ENCODE data around the gene ITPRIPL2. TPM values are rescaled to one million over a fixed set of nuclear protein-coding genes. Genes with fewer than 3 reads are reported as not detected.

ITPRIPL2 gene
- total RNA-seq, 1 donor from 2014 or later, result 28.8 TPM

DNA sequence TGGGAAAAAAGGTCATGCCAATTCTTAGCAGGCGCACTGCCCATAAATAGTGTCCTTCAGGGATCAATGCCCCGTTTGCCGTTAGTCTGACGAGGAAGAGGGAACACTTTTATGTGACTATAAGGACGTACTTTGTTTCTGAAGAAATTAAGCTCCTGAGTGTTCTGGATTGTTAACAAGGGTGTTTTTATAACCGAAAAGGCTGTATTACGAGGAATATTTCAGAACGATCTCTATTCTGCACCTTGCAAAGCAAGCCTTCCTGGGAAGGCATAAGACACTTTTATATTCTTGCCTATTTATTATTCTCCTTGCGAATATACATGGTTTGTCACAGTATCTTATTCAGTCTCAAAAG is 29.8 kb downstream of the ITPRIPL2 start:
- DNase-seq, result no peak

DNA sequence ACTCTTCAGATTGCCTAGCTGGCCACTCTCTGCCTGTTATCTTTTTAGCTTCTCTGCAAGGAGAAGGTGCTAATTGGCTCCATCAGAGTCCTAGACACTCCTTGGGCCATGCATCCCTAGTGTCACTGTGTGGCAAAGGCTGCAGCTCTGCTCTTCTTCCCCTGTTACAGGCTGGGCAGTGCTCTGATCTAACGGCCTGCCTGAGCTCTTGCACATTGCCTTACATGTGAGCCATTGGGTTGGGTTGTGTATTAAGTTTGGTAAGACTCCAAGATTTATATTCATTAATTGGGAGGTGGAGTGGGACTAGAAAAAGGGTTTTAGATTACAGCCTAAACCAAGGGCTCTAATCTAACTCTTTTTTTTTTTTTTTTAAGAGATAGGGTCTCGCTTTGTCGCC is 31.2 kb downstream of the ITPRIPL2 start:
- DNase-seq, result no peak

- no peak for DNase-seq
Observed at GRCh38 chr16:19147126-19147525, 33.4 kb downstream of the ITPRIPL2 start.

GRCh38 chr16:19147627-19148026 is 33.9 kb downstream of the ITPRIPL2 start:
- no peak for DNase-seq

- no peak for DNase-seq
Observed at GRCh38 chr16:19148189-19148588, 34.4 kb downstream of the ITPRIPL2 start.

DNA sequence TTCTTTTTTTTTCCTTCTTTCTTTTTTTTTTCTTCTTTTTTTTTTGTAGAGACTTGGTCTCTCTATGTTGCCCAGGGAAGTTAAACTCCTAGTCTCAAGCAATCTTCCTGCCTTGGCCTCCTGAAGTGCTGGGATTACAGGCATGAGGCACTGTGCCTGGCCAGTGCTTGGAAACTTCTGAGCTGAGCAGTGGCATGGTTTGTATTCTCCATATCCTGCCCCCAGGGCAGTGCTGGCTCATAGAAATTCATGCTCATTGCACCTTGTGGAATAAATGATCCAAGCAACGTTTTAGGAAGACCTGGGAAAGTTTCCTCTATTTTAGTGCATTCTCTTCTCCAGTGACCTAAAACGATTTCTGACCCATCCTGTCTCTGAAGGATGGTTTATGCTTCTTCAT is 37.5 kb downstream of the ITPRIPL2 start:
- DNase-seq, result no peak

DNA sequence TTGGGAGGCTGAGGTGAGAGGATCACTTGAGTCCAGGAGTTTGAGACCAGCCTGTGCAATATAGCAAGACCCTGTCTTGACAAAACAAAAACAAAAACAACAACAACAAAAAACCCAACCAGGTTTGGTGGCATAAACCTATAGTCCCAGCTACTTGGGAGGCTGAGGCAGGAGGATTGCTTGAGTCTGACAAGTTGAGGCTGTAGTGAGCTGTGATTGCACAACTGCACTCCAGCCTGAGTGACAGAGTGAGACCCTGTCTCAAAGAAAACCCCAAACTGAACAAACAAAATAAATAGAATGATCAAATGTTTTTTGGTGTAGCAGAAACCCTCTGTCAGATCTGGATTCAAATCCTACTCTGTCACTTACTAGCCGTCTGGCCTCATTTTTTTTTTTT is 38.3 kb downstream of the ITPRIPL2 start:
- DNase-seq, result no peak

DNA sequence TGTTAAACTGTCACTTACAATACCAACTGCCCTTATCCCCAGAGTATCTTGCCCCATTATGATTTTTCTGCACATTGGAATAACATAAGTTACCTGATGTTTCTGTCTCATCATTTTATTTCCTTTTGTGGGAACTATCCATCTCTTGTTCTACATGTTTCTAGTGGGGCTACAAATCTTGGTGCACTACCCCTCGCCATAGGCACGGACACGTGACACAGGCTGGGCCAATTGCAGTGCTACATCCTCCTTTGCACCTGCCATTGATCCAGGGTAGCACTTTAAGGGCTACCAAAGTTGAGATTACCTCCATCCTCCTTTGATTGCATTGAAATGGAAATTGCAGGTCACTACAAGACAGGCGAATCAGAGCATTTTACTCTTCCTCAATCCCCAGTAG is 40.1 kb downstream of the ITPRIPL2 start:
- no peak for DNase-seq

DNA sequence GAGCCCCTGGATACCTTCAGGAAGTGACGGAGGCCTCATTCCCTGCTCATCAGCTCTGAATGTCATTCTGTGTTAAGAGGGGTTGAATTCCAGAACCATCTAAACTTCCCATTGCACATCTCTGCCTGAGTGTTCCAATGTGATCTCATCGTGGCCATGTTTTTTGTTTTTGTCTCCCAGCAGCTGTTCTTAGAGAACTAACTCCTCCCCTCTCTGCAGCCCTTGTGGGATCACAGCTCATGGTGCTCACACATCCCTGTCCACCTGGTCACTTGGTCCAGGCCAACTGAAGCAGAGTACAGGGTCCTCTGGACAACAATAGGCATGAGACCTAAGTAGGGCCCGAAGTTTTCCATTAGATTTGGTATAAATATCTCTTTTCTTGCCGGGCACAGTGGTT is 48.3 kb downstream of the ITPRIPL2 start:
- DNase-seq, result no peak

GRCh38 chr16:19163215-19163614 is 49.5 kb downstream of the ITPRIPL2 start:
- no peak for DNase-seq

DNA sequence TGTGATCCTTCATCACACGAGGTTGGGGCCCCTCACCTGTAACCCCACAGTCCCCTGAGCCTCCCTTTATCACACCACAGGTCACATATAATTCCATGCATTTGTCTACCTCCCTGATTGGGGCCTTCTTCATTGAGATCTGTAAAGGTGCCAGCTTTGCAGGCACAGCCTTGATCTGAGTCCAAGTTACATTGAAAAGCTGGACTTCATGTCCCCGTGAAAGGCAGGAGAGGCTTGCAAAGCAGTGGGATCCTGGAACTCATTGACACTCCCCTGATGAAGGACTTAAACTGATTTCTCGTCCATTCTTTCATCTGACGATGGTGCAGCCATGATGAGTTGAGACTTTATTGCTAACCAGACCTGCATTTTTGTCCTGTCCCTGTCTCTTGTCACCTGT is 50.5 kb downstream of the ITPRIPL2 start:
- DNase-seq, result no peak

- DNase-seq, result no peak
Observed at GRCh38 chr16:19165101-19165500, 51.3 kb downstream of the ITPRIPL2 start.

GRCh38 chr16:19166500-19166899 is 52.7 kb downstream of the ITPRIPL2 start:
- DNase-seq, result no peak

DNA sequence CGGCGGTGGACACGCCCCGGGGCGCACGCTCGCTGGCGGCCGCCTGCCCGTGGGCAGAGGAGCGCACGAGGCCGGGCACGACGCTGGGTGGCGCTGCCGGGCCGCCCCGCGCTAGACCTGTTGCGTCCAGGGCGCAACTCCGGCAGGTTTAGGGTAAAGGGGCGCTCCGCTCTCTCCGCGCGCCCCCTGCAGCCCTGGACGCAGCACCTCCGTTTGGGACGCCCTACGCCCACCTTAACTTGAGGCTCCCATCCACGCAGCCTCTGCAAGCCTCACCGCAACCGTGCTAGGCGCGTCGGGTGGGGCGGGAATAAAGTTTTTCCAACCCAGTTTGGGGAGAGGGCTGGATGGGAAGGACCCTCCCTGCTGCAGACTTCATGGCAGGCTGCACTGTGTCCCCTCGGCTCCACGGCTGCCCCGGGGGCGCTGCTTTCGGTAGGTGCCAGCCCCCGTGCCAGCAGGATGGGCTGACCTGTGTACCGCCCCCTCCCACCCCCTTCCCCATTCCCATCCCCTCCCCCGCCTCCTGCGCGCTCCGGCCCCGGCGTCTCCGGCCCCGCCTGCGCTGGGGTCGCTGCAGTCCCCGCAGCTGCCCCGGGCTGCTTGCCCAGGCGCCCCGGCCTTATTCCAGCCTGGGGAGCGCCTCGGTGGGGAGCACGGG is 54.1 kb downstream of the ITPRIPL2 start, which contains the start of gene SYT17:
SYT17 (plus strand) TSS at position 531 of the 661 bp plus-strand sequence. CDS start 407 bp downstream, outside the sequence.
- DNase-seq, result no peak

- DNase-seq, result no peak
Observed at GRCh38 chr16:19168371-19169081, 54.8 kb downstream of the ITPRIPL2 start.

DNA sequence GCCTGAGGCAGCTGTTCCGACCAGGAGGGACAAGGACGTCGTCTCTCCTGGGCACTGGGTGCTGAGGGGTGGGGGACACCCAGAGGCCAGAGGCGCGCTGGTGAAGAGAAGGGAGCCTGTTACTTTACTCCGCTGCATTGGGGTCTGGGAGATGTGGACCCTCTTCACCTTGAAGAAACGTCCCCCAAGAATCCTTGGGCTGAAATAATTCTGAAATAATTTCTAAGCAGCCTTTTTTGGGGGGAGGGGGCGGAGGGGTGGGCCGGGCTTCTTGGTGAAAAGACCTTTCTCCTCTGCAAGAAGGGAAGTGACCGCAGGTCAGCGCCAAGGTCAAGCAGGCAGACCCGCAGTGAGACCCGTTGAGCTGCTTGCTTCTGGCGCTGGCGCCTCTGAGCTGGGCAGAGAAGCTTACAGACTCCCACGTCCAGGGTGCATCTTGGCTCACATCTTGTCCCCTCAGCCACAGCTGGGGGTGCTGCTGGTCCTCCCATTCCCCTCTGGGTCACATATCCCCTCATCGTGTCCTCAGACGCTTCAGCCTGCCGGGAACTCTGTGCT is 55.4 kb downstream of the ITPRIPL2 start:
- DNase-seq, result no peak

- no peak for DNase-seq
Observed at GRCh38 chr16:19170043-19170655, 56.4 kb downstream of the ITPRIPL2 start.

Other genes starting within 250 kb of the ITPRIPL2 start
- 113 TPM for gene SMG1, start 187.6 kb upstream of the ITPRIPL2 start, total RNA-seq
- gene TMC7, start 130.0 kb upstream of the ITPRIPL2 start, total RNA-seq, result 1.2 TPM
- 16.9 TPM for gene COQ7, start 46.4 kb upstream of the ITPRIPL2 start, total RNA-seq
- gene SYT17, start 54.3 kb downstream of the ITPRIPL2 start, total RNA-seq, result 3.1 TPM
- gene CLEC19A, start 171.8 kb downstream of the ITPRIPL2 start, total RNA-seq, result not detected